Neural cell (in vitro differentiated cells): ENCODE measurements around the gene FBLN2.

Experiments
- CTCF ChIP-seq: fragments of 450-650 bp; IDR thresholded peaks from 2 replicates; pipeline ENCODE4 v1.5.1; 2014; ENCODE audit warnings: antibody characterized with exemption, mild to moderate bottlenecking, moderate library complexity; ENCODE audit not compliant: poor library complexity, severe bottlenecking
- EP300 ChIP-seq: fragments of 450-650 bp; conservative IDR thresholded peaks from 2 replicates; pipeline ENCODE4 v1.6.1; 2014; ENCODE audit warnings: antibody characterized with exemption, mild to moderate bottlenecking, moderate library complexity; ENCODE audit not compliant: poor library complexity, severe bottlenecking
- EZH2 ChIP-seq: fragments of 200-600, 300-800 bp; shearing (Covaris generic), sonication (generic); IDR thresholded peaks from 2 replicates; pipeline ENCODE4 v1.6.1; 2014; ENCODE audit warnings: antibody characterized with exemption, low read length, borderline replicate concordance, mild to moderate bottlenecking; ENCODE audit not compliant: insufficient read depth, poor library complexity, severe bottlenecking
- MXI1 ChIP-seq: fragments of 450-650 bp; conservative IDR thresholded peaks from 2 replicates; pipeline ENCODE4 v1.6.1; 2014; ENCODE audit warnings: antibody characterized with exemption, mild to moderate bottlenecking; ENCODE audit not compliant: poor library complexity, severe bottlenecking
- POLR2AphosphoS5 ChIP-seq: IDR thresholded peaks from 2 replicates; pipeline ENCODE4 v1.6.1; 2012
- RAD21 ChIP-seq: fragments of 450-650 bp; conservative IDR thresholded peaks from 2 replicates; pipeline ENCODE4 v1.6.1; 2014; ENCODE audit warnings: antibody characterized with exemption, mild to moderate bottlenecking, moderate library complexity
- TAF1 ChIP-seq: IDR thresholded peaks from 2 replicates; pipeline ENCODE4 v1.6.1; 2012; ENCODE audit warnings: low read depth
- TF ChIP-seq, protein P1 (sequence below): IDR thresholded peaks from 2 replicates; pipeline ENCODE4 v1.6.1; 2012; ENCODE audit warnings: borderline replicate concordance

DNA sequence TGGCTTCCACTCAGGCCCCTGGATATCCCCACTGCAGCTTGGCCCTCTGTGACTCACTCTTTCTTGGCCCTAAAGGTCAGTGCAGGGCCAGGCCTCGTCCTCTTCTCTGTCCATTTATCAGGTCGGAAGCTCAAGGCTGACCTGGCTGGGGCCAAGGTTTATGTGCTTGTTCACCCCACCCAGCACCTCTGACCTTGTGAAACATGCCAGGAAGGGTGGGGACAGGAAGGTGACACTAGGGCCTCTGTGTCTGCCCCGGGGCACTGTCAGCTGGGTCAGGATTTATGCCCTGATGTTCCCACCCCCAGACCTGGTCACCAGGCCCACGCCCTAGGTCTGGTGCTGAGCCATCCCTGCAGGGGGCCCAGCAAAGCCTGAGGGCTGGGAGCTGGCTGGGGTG is 103.8 kb downstream of the FBLN2 start:
- TF ChIP-seq CTCF (no peak), TAF1 (no peak), EZH2 (no peak), EP300 (no peak), POLR2AphosphoS5 (no peak), RAD21 (no peak), MXI1 (no peak)
- TF ChIP-seq, protein P1, sequence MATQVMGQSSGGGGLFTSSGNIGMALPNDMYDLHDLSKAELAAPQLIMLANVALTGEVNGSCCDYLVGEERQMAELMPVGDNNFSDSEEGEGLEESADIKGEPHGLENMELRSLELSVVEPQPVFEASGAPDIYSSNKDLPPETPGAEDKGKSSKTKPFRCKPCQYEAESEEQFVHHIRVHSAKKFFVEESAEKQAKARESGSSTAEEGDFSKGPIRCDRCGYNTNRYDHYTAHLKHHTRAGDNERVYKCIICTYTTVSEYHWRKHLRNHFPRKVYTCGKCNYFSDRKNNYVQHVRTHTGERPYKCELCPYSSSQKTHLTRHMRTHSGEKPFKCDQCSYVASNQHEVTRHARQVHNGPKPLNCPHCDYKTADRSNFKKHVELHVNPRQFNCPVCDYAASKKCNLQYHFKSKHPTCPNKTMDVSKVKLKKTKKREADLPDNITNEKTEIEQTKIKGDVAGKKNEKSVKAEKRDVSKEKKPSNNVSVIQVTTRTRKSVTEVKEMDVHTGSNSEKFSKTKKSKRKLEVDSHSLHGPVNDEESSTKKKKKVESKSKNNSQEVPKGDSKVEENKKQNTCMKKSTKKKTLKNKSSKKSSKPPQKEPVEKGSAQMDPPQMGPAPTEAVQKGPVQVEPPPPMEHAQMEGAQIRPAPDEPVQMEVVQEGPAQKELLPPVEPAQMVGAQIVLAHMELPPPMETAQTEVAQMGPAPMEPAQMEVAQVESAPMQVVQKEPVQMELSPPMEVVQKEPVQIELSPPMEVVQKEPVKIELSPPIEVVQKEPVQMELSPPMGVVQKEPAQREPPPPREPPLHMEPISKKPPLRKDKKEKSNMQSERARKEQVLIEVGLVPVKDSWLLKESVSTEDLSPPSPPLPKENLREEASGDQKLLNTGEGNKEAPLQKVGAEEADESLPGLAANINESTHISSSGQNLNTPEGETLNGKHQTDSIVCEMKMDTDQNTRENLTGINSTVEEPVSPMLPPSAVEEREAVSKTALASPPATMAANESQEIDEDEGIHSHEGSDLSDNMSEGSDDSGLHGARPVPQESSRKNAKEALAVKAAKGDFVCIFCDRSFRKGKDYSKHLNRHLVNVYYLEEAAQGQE = no peak
